LNCaP clone FGC (cell line): ENCODE data around the gene CENPP.

Experiments
- DNase-seq: peaks from one replicate; pipeline ENCODE4 v3.0.0-alpha.2; 2011; ENCODE audit warnings: low read depth
- H3K4me3 ChIP-seq: 2 replicates; pipeline ENCODE4 v1.5.1; 2011; ENCODE audit warnings: mild to moderate bottlenecking, low read depth, low read length, control low read depth
- TF ChIP-seq, protein P1 (sequence below): IDR thresholded peaks from 2 replicates; pipeline ENCODE4 v1.5.1; 2012; ENCODE audit warnings: mild to moderate bottlenecking; ENCODE audit not compliant: control insufficient read depth, insufficient read depth; ENCODE audit errors: extremely low read depth

The CENPP gene

DNA sequence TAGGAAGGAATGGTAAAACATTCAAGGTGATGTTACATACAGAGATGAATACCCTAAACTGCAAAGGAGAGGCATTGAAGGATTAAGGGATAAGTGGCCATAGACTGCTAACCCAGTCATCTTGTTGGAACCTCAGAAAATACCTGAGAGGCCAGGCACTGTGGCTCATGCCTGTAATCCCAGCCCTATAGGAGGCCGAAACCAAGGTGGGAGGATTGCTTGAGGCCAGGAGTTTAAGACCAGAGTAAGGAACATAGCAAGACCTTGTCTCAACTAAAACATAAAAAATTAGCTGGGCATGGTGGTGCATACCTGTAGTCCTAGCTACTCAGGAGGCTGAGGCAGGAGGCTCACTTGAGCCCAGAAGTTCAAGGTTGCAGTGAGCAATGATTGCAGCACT is 199.1 kb downstream of the CENPP start:
- TF ChIP-seq, protein P1, sequence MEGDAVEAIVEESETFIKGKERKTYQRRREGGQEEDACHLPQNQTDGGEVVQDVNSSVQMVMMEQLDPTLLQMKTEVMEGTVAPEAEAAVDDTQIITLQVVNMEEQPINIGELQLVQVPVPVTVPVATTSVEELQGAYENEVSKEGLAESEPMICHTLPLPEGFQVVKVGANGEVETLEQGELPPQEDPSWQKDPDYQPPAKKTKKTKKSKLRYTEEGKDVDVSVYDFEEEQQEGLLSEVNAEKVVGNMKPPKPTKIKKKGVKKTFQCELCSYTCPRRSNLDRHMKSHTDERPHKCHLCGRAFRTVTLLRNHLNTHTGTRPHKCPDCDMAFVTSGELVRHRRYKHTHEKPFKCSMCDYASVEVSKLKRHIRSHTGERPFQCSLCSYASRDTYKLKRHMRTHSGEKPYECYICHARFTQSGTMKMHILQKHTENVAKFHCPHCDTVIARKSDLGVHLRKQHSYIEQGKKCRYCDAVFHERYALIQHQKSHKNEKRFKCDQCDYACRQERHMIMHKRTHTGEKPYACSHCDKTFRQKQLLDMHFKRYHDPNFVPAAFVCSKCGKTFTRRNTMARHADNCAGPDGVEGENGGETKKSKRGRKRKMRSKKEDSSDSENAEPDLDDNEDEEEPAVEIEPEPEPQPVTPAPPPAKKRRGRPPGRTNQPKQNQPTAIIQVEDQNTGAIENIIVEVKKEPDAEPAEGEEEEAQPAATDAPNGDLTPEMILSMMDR: no peak
- no peak overlapping the region for H3K4me3 ChIP-seq
- DNase-seq: no peak

DNA sequence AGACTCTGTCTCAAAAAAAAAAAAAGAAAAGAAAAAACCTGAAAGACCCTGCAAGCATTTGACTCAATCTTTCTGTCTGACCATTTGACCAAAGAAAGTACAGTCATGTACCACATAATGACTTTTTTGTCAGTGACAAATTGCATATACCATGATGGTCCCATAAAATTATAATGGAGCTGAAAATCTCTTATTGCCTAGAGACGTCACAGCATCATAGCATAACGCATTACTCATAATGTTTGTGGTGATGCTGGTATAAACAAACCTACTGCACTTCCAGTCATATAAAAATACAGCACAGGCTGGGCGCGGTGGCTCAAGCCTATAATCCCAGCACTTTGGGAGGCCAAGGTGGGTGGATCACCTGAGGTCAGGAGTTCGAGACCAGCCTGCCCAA is 199.6 kb downstream of the CENPP start:
- no peak overlapping the region for H3K4me3 ChIP-seq
- TF ChIP-seq, protein P1: no peak
- DNase-seq: no peak

DNA sequence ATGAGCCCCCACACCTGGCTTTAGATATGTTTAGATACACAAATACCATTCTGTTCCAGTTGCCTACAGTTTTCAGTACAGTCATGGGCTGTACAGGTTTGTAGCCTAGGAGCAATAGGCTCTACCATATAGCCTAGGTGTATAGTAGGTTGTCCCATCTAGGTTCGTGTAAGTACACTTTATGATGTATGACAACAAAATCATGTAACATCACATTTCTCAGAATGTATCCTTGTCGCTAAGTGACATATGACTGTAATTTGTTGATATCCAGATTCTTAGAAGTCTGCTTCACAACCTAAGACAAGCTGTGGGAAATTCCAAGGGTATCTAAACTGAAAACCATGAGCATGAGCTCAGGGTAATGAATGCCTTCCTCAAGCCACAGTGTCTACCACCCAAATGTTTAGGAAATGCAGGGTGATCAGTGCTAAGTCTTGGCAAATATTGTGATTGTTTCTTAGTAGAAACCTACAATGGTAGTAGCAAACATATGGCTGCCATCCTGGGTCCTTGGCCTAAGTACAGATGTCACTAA is 201.6 kb downstream of the CENPP start:
- DNase-seq: no peak
- H3K4me3 ChIP-seq: no peak overlapping the region
- TF ChIP-seq, protein P1: no peak

DNA sequence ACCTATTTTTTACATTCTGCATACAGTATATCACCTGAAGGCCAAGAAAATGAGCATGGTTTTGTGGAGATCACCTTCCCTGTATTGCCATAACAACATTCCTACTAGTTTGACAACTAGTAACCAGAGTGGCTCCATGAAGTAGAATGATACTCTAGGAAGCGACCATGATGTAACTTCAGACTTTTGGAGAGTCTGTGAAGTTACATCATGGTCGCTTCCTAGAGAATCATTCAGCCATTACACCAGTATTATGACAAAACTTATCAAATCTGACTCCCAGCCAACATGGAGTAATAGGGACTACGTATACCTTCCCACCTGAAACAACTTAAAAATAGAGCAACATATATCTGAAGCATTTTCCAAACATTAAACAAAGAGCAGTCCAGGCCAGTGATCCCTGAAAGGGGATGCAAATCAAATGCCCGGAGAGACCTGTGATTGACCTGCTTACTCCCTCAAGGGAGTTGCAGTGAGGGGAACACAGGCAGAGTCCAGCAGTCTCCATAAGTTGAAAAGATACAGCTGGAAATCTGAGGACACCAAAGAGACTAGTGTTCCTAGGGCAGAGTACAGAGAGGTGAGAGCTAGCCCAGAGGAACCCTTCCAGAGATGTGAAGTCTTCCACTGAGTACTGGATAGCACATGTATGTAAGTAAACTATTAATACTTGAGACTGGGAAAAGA is 202.2 kb downstream of the CENPP start:
- TF ChIP-seq, protein P1: no peak
- no peak overlapping the region for H3K4me3 ChIP-seq
- no peak for DNase-seq

DNA sequence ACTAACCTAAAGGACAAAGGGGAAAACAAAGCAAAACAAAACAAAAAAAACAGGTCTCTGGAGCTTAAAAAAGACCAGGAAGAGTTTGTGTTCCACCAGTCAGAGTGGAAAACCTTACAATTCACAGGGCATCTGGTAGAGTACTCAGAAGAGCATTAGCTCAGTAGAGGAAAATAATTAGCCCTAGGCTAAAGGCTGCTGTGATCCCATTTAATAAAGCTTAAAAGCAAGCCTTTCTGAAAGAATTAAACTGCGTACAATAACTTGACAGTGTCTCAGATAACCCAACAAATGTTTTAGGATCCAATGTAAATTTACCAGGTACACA is 202.7 kb downstream of the CENPP start:
- H3K4me3 ChIP-seq: no peak overlapping the region
- DNase-seq: no peak
- TF ChIP-seq, protein P1: no peak

DNA sequence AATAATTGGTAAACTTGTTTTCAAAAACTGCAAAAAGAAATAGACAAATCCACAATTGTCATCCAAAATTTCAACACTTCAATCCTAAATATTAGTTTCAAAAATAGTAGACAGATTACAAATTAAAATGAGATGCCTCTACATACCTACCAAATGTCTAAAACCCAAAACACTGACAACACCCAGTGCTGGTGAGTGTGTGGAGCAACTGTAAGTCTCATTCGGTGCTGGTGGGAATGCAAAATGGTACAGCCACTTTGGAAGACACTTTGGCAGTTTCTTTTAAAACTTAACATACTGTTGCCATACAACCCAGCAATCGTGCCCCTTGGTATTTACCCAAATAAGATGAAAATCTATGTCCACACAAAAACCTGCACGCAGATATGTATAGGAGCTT is 203.4 kb downstream of the CENPP start:
- TF ChIP-seq, protein P1: no peak
- no peak overlapping the region for H3K4me3 ChIP-seq
- no peak for DNase-seq

DNA sequence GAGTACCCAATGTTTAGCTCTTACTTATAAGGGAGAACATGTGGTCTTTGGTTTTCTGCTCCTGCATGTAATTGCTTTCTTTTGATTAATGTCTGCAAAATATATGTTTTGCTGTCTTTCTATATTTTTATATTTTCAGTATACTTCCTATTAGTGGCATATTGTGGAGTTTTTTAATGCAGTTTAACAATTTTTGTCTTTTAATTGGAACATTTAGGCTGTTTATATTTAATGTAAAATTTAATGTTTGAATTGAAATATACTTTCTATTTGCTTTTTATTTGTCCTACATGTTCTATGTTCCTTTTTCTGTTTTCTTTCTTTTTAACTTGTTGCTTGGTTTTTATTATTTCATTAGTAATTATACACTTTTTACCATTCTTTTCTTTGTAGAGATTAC is 205.1 kb downstream of the CENPP start:
- no peak overlapping the region for H3K4me3 ChIP-seq
- no peak for DNase-seq
- TF ChIP-seq, protein P1: no peak
